ENCODE measurements around the gene CARM1. TPM values are rescaled to one million over a fixed set of nuclear protein-coding genes. Genes with fewer than 3 reads are reported as not detected.

Gene CARM1
- total and polyA plus RNA-seq, 2 of the 13 experiments (the other 11 are each of a cell fraction or from before 2014, with no cell fraction given), result 27.6 to 55.8 TPM

- TF ChIP-seq AKAP8 (CRISPR knock-in tag; IDR thresholded peaks at IDR 0.05), result no peak
- no peak for TF ChIP-seq NFRKB (IDR thresholded peaks at IDR 0.05)
- no peak for TF ChIP-seq RARA (CRISPR knock-in tag; IDR thresholded peaks at IDR 0.05)
- TF ChIP-seq EED (CRISPR knock-in tag; IDR thresholded peaks at IDR 0.05), result 0 out of 2 replicates have a peak, but pooled peaks have one; percentile 14
- TF ChIP-seq ZNF550 (CRISPR knock-in tag; IDR thresholded peaks at IDR 0.05; ENCODE audit: borderline replicate concordance), result no peak
- no peak for TF ChIP-seq MYC (CRISPR knock-in tag; IDR thresholded peaks at IDR 0.05; ENCODE audit: borderline replicate concordance)
- no peak for TF ChIP-seq NFKB2 (CRISPR knock-in tag; IDR thresholded peaks at IDR 0.05; ENCODE audit: borderline replicate concordance)
- TF ChIP-seq DZIP1 (CRISPR knock-in tag; IDR thresholded peaks at IDR 0.05), result no peak
- TF ChIP-seq NONO (IDR thresholded peaks at IDR 0.05), result no peak
- TF ChIP-seq NONO (CRISPR knock-in tag; conservative IDR thresholded peaks at IDR 0.05), result no peak
- TF ChIP-seq ZMAT3 (CRISPR knock-in tag; conservative IDR thresholded peaks at IDR 0.05), result no peak
- 0 out of 2 replicates have a peak, but pooled peaks have one; percentile 34 for TF ChIP-seq ZNF891 (CRISPR knock-in tag; IDR thresholded peaks at IDR 0.05)
- TF ChIP-seq CHD2 (IDR thresholded peaks at IDR 0.05; ENCODE audit: low read depth, low read length), result no peak
These were observed 575 bp downstream of the CARM1 start (continued) for GRCh38 chr19:10871711-10872545.
